Uterus (tissue), 4 donors: ENCODE data around the gene RNU7-1. TPM values are rescaled to one million over a fixed set of nuclear protein-coding genes. Genes with fewer than 3 reads are reported as not detected.
A peak's percentile ranks its signal among the peaks of the same experiment; 100 is the strongest.

Experiments used
- DNase-seq, 2 donors: peaks; one replicate each; pipeline ENCODE4 v3.0.0-alpha.2; 2019 to 2020
- H3K27ac ChIP-seq, 2 donors: fragments of 200-600 bp; sonication (generic); 1 replicate in 1 of 2; 2 replicates in 1 of 2; pipeline ENCODE4 v1.5.1; 2016 to 2018
- H3K27me3 ChIP-seq, 2 donors: fragments of 200-600 bp; sonication (generic); one replicate each; pipeline ENCODE4 v1.5.1; 2018 to 2019; ENCODE audit warnings: control low read depth in 1 of 2
- H3K36me3 ChIP-seq, 2 donors: fragments of 200-600 bp; sonication (generic); one replicate each; pipeline ENCODE4 v1.5.1; 2019; ENCODE audit warnings: control low read depth in 1 of 2
- H3K4me1 ChIP-seq, 2 donors: fragments of 200-600 bp; sonication (generic); one replicate each; pipeline ENCODE4 v1.5.1; 2018 to 2019; ENCODE audit warnings: control low read depth in 1 of 2
- H3K4me3 ChIP-seq, 2 donors: fragments of 200-600 bp; sonication (generic); 1 replicate in 1 of 2; 2 replicates in 1 of 2; pipeline ENCODE4 v1.5.1; 2018 to 2019; ENCODE audit warnings: mild to moderate bottlenecking in 1 of 2
- H3K9me3 ChIP-seq, 2 donors: fragments of 200-600 bp; sonication (generic); one replicate each; pipeline ENCODE4 v1.5.1; 2019; ENCODE audit warnings: control low read depth in 1 of 2
- CTCF ChIP-seq, 4 experiments: fragments of 200-600 bp in 2 of 4; fragments of 450-650 bp in 2 of 4; sonication (generic) in 2 of 4; IDR thresholded peaks; one replicate each; pipeline ENCODE4 v1.5.1; 2016 to 2019; ENCODE audit warnings: antibody characterized with exemption in 4 of 4, mild to moderate bottlenecking in 2 of 4, moderate library complexity in 1 of 4
- POLR2A ChIP-seq, 2 donors: fragments of 450-650 bp; IDR thresholded peaks; one replicate each; pipeline ENCODE4 v1.6.1; 2016; ENCODE audit warnings: antibody characterized with exemption in 2 of 2, mild to moderate bottlenecking in 1 of 2, moderate library complexity in 1 of 2
- intact Hi-C: fragments of 100-400 bp; cut with DNase I; formaldehyde crosslinking; loops from one replicate; pipeline ENCODE4 v1.15.1; 2023; ENCODE audit warnings: low total_unique reads
- total RNA-seq, 4 donors: library from RNA; depleted of rRNA in 3 of 4; stranded (reverse); fragments of >200 nt in 3 of 4; gene quantifications; one replicate each; pipeline versions ENCODE4 v1.1.0 to v1.2.4, GENCODE V29; 2014 to 2023
- donor health status: DM: yes; HTN: yes; CAD: no.

Gene RNU7-1
- total RNA-seq, 4 donors from 2014 or later: not detected

GRCh38 chr12:6958609-6959057 is 15.0 kb downstream of the RNU7-1 start:
- intact Hi-C loops: no loop called here
- DNase-seq: no peak
- Histone ChIP-seq H3K4me1 (peaks cover 0 to 3% of the 10 kb centered on the region in 2 donors), H3K4me3 (no peak overlapping the region), H3K27ac (no peak overlapping the region), H3K36me3 (no peaks in the 10 kb centered on the region), H3K27me3 (no peaks in the 10 kb centered on the region), H3K9me3 (no peaks in the 10 kb centered on the region)
- no peak for TF ChIP-seq POLR2A (IDR thresholded peaks at IDR 0.05)
- no peak for TF ChIP-seq CTCF (IDR thresholded peaks at IDR 0.05)

GRCh38 chr12:6959058-6959804 is 15.6 kb downstream of the RNU7-1 start:
- intact Hi-C loops: no loop called here
- no peak overlapping the region for H3K27ac ChIP-seq
- no peaks in the 10 kb centered on the region for H3K9me3 ChIP-seq
- peaks cover 0 to 3% of the 10 kb centered on the region in 2 donors for H3K4me1 ChIP-seq
- no peak for DNase-seq
- no peaks in the 10 kb centered on the region for H3K36me3 ChIP-seq
- no peak for TF ChIP-seq CTCF (IDR thresholded peaks at IDR 0.05)
- no peak for TF ChIP-seq POLR2A (IDR thresholded peaks at IDR 0.05)
- H3K4me3 ChIP-seq: no peak overlapping the region
- H3K27me3 ChIP-seq: no peaks in the 10 kb centered on the region

- intact Hi-C loops: no loop called here
- H3K27ac ChIP-seq: no peak overlapping the region
- no peak for DNase-seq
- no peak overlapping the region for H3K4me3 ChIP-seq
- no peak for TF ChIP-seq POLR2A (IDR thresholded peaks at IDR 0.05)
- no peak for TF ChIP-seq CTCF (IDR thresholded peaks at IDR 0.05)
- H3K36me3 ChIP-seq: no peaks in the 10 kb centered on the region
- H3K9me3 ChIP-seq: no peaks in the 10 kb centered on the region
- peaks cover 3% of the 10 kb centered on the region in 2 donors for H3K4me1 ChIP-seq
- no peaks in the 10 kb centered on the region for H3K27me3 ChIP-seq
These were observed 16.4 kb downstream of the RNU7-1 start for GRCh38 chr12:6959805-6960592.

- H3K4me3 ChIP-seq: peak overlapping the region; percentile 12 to 28
- H3K27me3 ChIP-seq: no peaks in the 10 kb centered on the region
- intact Hi-C loops: no loop called here
- H3K36me3 ChIP-seq: no peaks in the 10 kb centered on the region
- TF ChIP-seq CTCF (IDR thresholded peaks at IDR 0.05) (peak in 3 of 4 experiments; percentile 7 to 15 (median 12)), POLR2A (IDR thresholded peaks at IDR 0.05) (no peak)
- no peak for DNase-seq
- H3K4me1 ChIP-seq: peaks cover 3% of the 10 kb centered on the region in 2 donors
- H3K27ac ChIP-seq: peak overlapping the region; percentile 86 to 89
- no peaks in the 10 kb centered on the region for H3K9me3 ChIP-seq
These were observed 17.1 kb downstream of the RNU7-1 start for GRCh38 chr12:6960593-6961277.
